HG03175 (cell line): Measurements from ENCODE around the gene NLRP1.

ENCODE experiments used
- ATAC-seq: cut with Tn5 transposase; IDR thresholded peaks from one replicate; pipeline ENCODE4 v1.9.1; 2021; ENCODE audit warnings: mild to moderate bottlenecking, moderate library complexity; ENCODE audit not compliant: unreplicated experiment

NLRP1 gene

DNA sequence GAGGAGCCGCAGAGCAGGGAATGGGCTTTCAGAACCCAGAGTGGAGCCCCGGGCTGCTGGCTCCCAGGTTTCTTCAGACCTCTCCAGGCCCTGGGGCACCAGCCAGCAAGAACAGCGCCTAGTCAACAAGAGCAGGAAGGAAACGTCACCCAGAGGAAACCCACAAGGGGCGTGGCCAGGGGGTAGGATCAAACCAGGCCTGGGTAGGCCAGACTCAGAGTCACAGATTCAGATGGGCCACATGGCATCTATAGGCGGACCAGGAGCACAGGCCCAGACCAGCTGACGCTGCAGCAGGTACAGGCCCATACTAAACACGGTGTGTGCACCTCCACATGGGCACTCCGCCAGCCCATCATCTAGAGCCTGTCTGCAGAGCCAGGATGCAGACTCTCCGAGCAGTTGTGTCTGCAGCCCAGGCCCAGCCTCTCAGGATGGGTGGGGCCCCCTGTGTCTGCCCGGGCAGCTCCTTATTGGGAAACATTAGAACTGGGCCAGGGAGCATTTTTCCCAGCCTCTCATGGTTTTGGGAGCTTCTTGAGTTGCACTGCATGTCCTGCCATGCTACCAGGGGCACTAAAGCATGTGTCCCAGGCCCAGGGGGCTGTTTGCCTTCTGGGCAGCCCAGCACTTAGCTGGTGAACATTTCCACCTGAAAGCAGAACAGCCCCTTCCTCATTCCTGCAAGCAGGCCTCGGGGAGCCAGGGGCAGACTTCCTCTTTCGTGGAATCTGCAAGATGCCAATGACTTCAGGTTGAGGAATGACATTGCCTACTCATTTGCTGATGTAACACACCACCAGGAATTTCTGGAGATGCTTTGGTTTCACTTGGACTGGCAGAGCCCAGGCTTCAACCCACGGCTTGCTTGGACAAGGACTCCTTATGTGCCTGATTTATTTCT is at the start of gene NLRP1:
Gene NLRP1, minus strand, starts transcription at position 127 of the 904 bp plus-strand sequence. CDS start 552 bp downstream, outside the sequence.
- peak; percentile 86 for ATAC-seq

- no peak for ATAC-seq
Measured at GRCh38 chr17:5631958-5632590, 47.8 kb upstream of the NLRP1 start.

DNA sequence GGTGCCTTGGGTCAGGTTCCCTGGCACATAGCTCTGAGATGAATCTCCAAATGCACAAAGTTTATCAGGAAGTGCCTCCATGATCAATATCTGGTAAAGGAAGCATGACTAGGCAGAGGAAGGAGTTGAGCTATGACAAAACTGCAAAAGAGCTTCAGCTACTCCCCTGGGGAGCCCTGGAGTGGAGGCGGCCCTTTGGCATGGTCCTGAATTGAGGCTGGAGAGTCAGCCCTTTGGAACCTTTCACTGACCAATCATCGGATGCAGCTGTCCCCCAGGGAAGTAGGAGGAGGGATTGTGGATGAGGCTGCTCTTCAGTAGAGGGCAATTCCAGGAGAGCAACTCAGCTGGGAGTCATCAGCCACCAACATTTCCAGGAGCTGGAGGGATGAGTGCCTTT is 46.1 kb upstream of the NLRP1 start:
- no peak for ATAC-seq

DNA sequence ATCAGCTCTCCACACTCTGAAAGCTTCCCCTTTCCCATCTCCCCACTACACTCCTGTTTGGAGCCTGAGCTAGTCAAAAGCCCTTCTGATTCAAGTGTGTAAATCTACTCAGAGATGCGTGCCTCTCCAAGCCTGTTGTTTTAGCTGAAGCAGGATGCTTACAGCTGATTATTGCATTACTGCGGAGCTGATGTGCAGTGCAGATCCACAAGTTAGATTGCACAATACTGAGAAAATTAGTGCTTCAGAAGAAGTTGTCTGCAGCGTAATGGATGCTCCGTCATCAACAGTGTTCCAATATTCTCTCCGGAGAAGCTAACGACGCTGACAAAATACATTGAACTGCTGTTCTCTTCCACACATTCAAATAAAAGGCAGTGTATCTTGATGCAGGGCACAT is 44.8 kb upstream of the NLRP1 start:
- ATAC-seq: no peak

- no peak for ATAC-seq
Measured at GRCh38 chr17:5628262-5628661, 44.0 kb upstream of the NLRP1 start.

- no peak for ATAC-seq
Measured at GRCh38 chr17:5624211-5624610, 39.9 kb upstream of the NLRP1 start.

DNA sequence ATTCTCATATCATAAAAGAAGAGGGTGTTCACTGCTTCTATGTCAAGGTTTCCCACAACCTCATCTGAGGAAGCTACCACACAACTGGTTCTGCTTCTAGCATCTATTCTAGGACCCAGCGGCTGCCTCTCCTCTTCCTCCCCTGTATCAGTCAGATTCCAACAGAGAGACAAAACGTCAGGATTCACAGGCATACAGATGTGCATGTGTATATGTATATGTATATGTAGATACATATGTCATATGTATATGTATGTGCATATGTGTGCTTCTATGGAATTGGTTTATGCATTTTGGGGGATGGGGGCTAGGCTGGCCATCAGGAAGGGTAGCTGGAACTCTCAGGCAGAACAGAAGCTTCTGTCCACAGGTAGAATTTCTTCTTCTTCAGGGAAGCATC is 37.4 kb upstream of the NLRP1 start:
- ATAC-seq: no peak

- ATAC-seq: no peak
Measured at GRCh38 chr17:5621026-5621425, 36.7 kb upstream of the NLRP1 start.

GRCh38 chr17:5619088-5619740 is 34.9 kb upstream of the NLRP1 start:
- ATAC-seq: no peak

GRCh38 chr17:5618476-5618875 is 34.2 kb upstream of the NLRP1 start:
- no peak for ATAC-seq

- no peak for ATAC-seq
Measured at GRCh38 chr17:5615476-5615875, 31.2 kb upstream of the NLRP1 start.

GRCh38 chr17:5610956-5611355 is 26.6 kb upstream of the NLRP1 start:
- ATAC-seq: no peak

DNA sequence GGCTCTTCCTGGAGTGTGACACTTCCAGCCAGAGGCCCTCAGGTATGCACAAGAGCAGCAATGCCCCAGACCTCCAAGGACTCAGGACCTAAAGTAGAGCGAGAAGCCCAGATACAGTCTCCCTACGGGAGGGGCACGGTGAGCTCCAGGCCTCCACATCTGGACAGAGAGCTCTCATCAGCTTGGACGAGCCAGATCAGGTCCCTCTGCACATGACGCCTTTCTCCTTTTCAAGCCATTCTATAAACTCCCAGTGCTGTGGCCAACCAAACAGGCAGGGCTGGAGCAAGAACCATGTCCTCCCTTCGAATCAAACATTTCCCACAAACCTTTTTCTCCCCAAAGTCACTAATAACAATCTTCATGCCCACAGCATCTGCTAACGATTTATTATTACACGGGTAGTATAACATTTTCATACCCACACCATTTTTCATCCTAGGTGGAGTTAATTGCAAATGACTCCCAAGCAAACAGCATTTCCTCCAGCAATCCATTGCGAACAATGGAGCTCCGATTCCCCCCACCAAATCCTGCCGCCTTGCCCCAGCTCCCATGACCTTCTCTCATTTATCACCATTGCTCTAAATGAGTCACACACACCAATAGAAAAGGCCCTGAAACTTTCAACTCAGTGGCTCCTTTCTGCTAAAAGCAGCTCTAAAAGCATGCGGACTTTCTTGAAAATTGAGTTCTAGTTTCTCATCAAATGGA is 24.2 kb upstream of the NLRP1 start:
- no peak for ATAC-seq

GRCh38 chr17:5607946-5608345 is 23.6 kb upstream of the NLRP1 start:
- ATAC-seq: no peak

DNA sequence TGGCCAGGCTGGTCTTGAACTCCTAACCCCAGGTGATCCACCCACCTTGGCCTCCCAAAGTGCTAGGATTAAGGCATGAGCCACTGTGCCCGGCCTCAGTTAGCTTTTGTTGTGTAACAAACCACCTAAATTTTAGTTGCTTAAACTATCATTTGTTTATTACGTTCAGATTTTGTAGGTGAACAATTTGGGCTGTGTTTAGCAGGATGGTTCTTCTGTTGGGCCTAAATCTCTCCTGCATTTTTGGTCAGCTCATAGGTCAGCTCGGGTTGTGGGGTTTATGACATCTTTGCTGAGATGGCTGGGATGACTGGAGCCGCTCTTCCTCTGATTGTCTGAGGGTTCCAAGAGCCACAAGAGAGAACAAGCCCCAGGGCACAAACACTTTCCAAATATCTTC is 21.1 kb upstream of the NLRP1 start:
- ATAC-seq: no peak

DNA sequence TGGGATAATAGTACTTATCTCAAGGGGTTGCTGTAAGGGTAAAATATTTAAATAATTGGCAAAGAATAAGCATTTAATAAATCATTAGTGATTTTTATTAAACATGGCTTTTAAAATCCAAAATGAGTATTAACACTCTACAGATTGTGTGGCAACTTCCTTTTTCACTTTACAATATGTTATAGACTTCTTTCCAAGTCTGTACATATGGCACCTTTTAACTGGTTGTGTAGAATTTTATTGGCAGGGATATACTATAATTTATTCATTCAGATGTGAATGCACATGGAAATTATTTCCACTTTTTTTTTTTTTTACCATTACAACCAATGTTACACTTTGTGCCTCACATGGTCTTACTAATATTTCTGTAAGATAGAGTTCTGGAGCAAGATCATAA is 15.7 kb upstream of the NLRP1 start:
- no peak for ATAC-seq

- no peak for ATAC-seq
Measured at GRCh38 chr17:5598457-5598856, 14.1 kb upstream of the NLRP1 start.

DNA sequence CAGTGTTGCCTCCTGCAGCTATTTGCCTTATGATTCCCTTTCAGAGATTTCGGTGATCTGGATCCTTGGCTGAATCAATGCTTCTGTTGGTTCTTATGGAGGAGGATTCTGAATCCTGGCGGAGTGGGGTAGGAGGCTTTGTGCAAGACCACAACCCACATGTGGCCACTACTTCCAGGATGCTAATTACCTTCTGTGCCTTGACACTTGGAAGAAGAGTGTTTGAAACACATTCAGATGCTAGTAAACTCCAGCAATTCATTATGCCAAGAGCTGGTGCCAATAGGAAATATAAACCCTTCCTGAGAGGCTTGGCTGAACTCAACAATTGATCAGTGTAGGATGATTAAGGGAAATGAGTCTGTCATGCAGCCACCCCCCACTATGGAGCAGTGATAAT is 12.1 kb upstream of the NLRP1 start:
- ATAC-seq: no peak

- ATAC-seq: no peak
Measured at GRCh38 chr17:5595831-5596230, 11.5 kb upstream of the NLRP1 start.

DNA sequence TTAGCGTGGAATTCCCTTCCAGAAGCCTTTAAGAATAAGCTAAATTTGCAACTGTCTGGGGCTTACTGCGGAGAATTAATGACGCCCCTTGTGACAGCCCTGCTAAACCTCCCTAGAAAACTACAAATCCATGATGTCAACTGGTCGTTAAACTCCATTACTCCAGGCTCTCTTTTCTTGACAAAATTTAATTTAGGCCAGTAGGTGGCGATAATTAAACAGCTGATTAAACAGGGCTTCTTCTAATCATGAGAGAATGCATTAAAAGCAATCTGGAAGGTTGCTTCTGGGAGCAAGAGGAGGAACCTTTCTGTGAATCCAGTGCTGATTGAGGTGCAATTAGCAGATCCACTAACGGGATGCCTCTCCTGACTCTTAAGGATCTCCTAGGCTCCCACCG is 8.1 kb upstream of the NLRP1 start:
- no peak for ATAC-seq

DNA sequence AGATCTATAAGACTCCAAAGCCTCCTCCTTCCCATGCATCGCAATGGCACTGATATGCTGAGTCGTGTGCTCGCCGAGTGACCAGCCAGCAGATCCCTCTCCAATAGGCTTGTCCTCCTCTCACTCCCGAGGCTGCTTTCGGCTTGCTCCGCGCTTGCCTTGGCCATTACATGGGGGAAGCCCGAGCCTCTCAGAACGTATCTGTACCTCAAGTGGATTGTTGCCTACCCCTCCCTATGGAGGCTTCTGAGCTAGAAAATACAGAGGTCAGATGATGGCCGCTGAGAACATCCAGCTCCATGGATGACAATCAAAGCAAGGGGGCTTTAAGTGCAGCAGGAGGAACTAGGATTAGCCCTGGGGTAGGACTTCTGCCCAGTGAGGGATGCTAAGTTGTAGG is 7.7 kb upstream of the NLRP1 start:
- no peak for ATAC-seq
